HEK293 (cell line): Measurements from ENCODE around the gene KRTAP5-2.
A peak's percentile ranks its signal among the peaks of the same experiment; 100 is the strongest.

Experiments
- CTCF ChIA-PET: fragments of 350-600 bp; formaldehyde crosslinking; extraction: SDS; loops from one replicate; lab custom pipeline; 2021; ENCODE audit warnings: antibody characterized with exemption; lab: Yijun Ruan, JAX
- POLR2A ChIA-PET: fragments of 300-600 bp; formaldehyde crosslinking; extraction: SDS; loops from one replicate; lab custom pipeline; 2020; ENCODE audit warnings: antibody characterized with exemption, inconsistent platforms; lab: Yijun Ruan, JAX
- H3K27ac ChIP-seq: fragments of 200-500 bp; sonication (Bioruptor generic); 2 replicates; pipeline ENCODE4 v1.5.1; 2014; ENCODE audit warnings: low read depth, low read length, control low read depth, inconsistent platforms; ENCODE audit errors: extremely low read depth
- H3K36me3 ChIP-seq, 2 experiments: fragments of 200-500 bp in 1 of 2; sonication (Bioruptor generic) in 1 of 2; 1 replicate in 1 of 2; 2 replicates in 1 of 2; pipeline ENCODE4 v1.5.1; 2014 to 2017; ENCODE audit warnings: inconsistent platforms in 2 of 2, low read length in 2 of 2; ENCODE audit not compliant: control insufficient read depth in 2 of 2, insufficient read depth in 1 of 2
- H3K4me1 ChIP-seq: fragments of 200-500 bp; sonication (Bioruptor generic); 2 replicates; pipeline ENCODE4 v1.5.1; 2014; ENCODE audit warnings: mild to moderate bottlenecking, low read length, inconsistent platforms; ENCODE audit not compliant: control insufficient read depth, insufficient read depth
- H3K4me3 ChIP-seq: 2 replicates; pipeline ENCODE4 v1.5.1; 2011; ENCODE audit warnings: low read depth, mild to moderate bottlenecking, control low read depth, low read length, moderate library complexity
- H3K9me3 ChIP-seq: fragments of 200-500 bp; sonication (Bioruptor generic); 2 replicates; pipeline ENCODE4 v1.5.1; 2014; ENCODE audit warnings: low read depth, low read length, inconsistent platforms; ENCODE audit not compliant: control insufficient read depth, insufficient read depth
- HIC1 ChIP-seq: fragments of 450-650 bp; formaldehyde crosslinking; IDR thresholded peaks from 2 replicates; pipeline ENCODE4 v1.5.1; 2016; ENCODE audit warnings: missing biosample characterization, missing genetic modification characterization
- PRDM10 ChIP-seq: fragments of 450-650 bp; formaldehyde crosslinking; IDR thresholded peaks from 2 replicates; pipeline ENCODE4 v1.5.1; 2016; ENCODE audit warnings: missing biosample characterization, missing genetic modification characterization
- SP2 ChIP-seq: fragments of 450-650 bp; formaldehyde crosslinking; IDR thresholded peaks from 2 replicates; pipeline ENCODE4 v1.5.1; 2016; ENCODE audit warnings: missing biosample characterization, missing genetic modification characterization
- TSHZ1 ChIP-seq: fragments of 450-650 bp; formaldehyde crosslinking; IDR thresholded peaks from 2 replicates; pipeline ENCODE4 v1.5.1; 2016; ENCODE audit warnings: missing biosample characterization, missing genetic modification characterization, borderline replicate concordance
- ZNF341 ChIP-seq: fragments of 450-650 bp; formaldehyde crosslinking; IDR thresholded peaks from 2 replicates; pipeline ENCODE4; 2016; ENCODE audit warnings: low read depth, missing biosample characterization, missing genetic modification characterization
- ZNF488 ChIP-seq: fragments of 450-650 bp; formaldehyde crosslinking; IDR thresholded peaks from 2 replicates; pipeline ENCODE4 v1.5.1; 2016; ENCODE audit warnings: missing biosample characterization, missing genetic modification characterization
- ZNF645 ChIP-seq: fragments of 450-650 bp; formaldehyde crosslinking; IDR thresholded peaks from 2 replicates; pipeline ENCODE4; 2016; ENCODE audit warnings: missing biosample characterization, missing genetic modification characterization

The KRTAP5-2 gene

GRCh38 chr11:1557904-1558774, 40.0 kb downstream of the KRTAP5-2 start (continued):
- TF ChIP-seq PRDM10 (tag by site-specific recombination) (no peak), ZNF488 (tag by site-specific recombination) (no peak)

- peaks cover 0 to 48% of the 10 kb centered on the region in 2 experiments; a peak in 1 of 3 replicates for H3K36me3 ChIP-seq
- TF ChIP-seq ZNF645 (tag by site-specific recombination): no peak
- TF ChIP-seq HIC1 (tag by site-specific recombination): peak; percentile 79
- H3K4me3 ChIP-seq: no peak overlapping the region
- no peaks in the 10 kb centered on the region for H3K4me1 ChIP-seq
- no peaks in the 10 kb centered on the region for H3K9me3 ChIP-seq
- H3K27ac ChIP-seq: no peak overlapping the region
- CTCF ChIA-PET: interaction anchor here (0.6 to 1.4 kb wide), 3 partner anchors 9 to 11 kb away, joined by 3 to 5 read pairs (median 3); no protein-coding TSS in a partner anchor
- POLR2A ChIA-PET: interaction anchor here (0.5 to 0.7 kb wide), 2 partner anchors 11 kb away, joined by 5 to 6 read pairs; no protein-coding TSS in a partner anchor
Observed at GRCh38 chr11:1557051-1557884, 40.8 kb downstream of the KRTAP5-2 start.

GRCh38 chr11:1556278-1556902, 41.7 kb downstream of the KRTAP5-2 start:
- H3K9me3 ChIP-seq: no peaks in the 10 kb centered on the region
- H3K4me1 ChIP-seq: no peaks in the 10 kb centered on the region
- H3K4me3 ChIP-seq: no peak overlapping the region
- no peak overlapping the region for H3K27ac ChIP-seq
- TF ChIP-seq SP2 (no peak), ZNF341 (no peak), TSHZ1 (no peak)
- CTCF ChIA-PET: interaction anchor here (0.8 to 1.5 kb wide), 4 partner anchors 10 to 71 kb away, joined by 3 to 8 read pairs (median 4); no protein-coding TSS in a partner anchor
- POLR2A ChIA-PET: interaction anchor here (1.1 kb wide), 1 partner anchor 10 kb away, joined by 3 read pairs; no protein-coding TSS in a partner anchor
- H3K36me3 ChIP-seq: peaks cover 0 to 39% of the 10 kb centered on the region in 2 experiments; a peak in 1 of 3 replicates
